H9 (cell line): ENCODE measurements around the gene KIF4A. TPM values are rescaled to one million over a fixed set of nuclear protein-coding genes. Genes with fewer than 3 reads are reported as not detected.

ENCODE experiments used
- DNase-seq: peaks from one replicate; pipeline ENCODE4 v3.0.0-alpha.2; 2017
- H2AFZ ChIP-seq: one replicate; pipeline ENCODE4 v1.6.1; 2013; ENCODE audit warnings: mild to moderate bottlenecking, low read length, control low read depth, moderate library complexity
- H2AK5ac ChIP-seq: 2 replicates; pipeline ENCODE4 v1.6.1; 2013; ENCODE audit warnings: low read length, control low read depth, mixed read lengths; ENCODE audit not compliant: insufficient read length
- H2BK120ac ChIP-seq: one replicate; pipeline ENCODE4 v1.6.1; 2013; ENCODE audit warnings: low read depth, mild to moderate bottlenecking, low read length, control low read depth, inconsistent platforms; ENCODE audit not compliant: poor library complexity, severe bottlenecking
- H2BK12ac ChIP-seq: 2 replicates; pipeline ENCODE4 v1.6.1; 2013; ENCODE audit warnings: low read length, control low read depth, mixed read lengths, low read depth; ENCODE audit not compliant: insufficient read length
- H2BK15ac ChIP-seq: 2 replicates; pipeline ENCODE4 v1.6.1; 2013; ENCODE audit warnings: low read depth, low read length, control low read depth
- H2BK20ac ChIP-seq: one replicate; pipeline ENCODE4 v1.6.1; 2013; ENCODE audit warnings: low read depth, mild to moderate bottlenecking, low read length, control low read depth, inconsistent platforms; ENCODE audit not compliant: poor library complexity, severe bottlenecking
- H2BK5ac ChIP-seq: 2 replicates; pipeline ENCODE4 v1.6.1; 2013; ENCODE audit warnings: low read length, control low read depth, mixed read lengths; ENCODE audit not compliant: insufficient read length
- H3K14ac ChIP-seq: 2 replicates; pipeline ENCODE4 v1.6.1; 2013; ENCODE audit warnings: low read length, control low read depth; ENCODE audit not compliant: insufficient read depth
- H3K18ac ChIP-seq: 2 replicates; pipeline ENCODE4 v1.6.1; 2013; ENCODE audit warnings: low read depth, mild to moderate bottlenecking, mixed read lengths, low read length, control low read depth; ENCODE audit not compliant: insufficient read length
- H3K23ac ChIP-seq: 2 replicates; pipeline ENCODE4 v1.6.1; 2013; ENCODE audit warnings: low read length, control low read depth, mixed read lengths, low read depth; ENCODE audit not compliant: insufficient read length
- H3K23me2 ChIP-seq: 2 replicates; pipeline ENCODE4 v1.6.1; 2013; ENCODE audit warnings: low read depth, mild to moderate bottlenecking, mixed read lengths, low read length, control low read depth; ENCODE audit not compliant: insufficient read length, poor library complexity, severe bottlenecking
- H3K27ac ChIP-seq: 2 replicates; pipeline ENCODE4 v1.5.1; 2013; ENCODE audit warnings: low read length, control low read depth, mixed read lengths, low read depth; ENCODE audit not compliant: insufficient read length
- H3K27me3 ChIP-seq: 2 replicates; pipeline ENCODE4 v1.6.1; 2013; ENCODE audit warnings: low read length, control low read depth, inconsistent platforms; ENCODE audit not compliant: insufficient read depth
- H3K4ac ChIP-seq: 2 replicates; pipeline ENCODE4 v1.6.1; 2013; ENCODE audit warnings: low read depth, mild to moderate bottlenecking, control low read depth, inconsistent platforms, low read length, moderate library complexity
- H3K4me1 ChIP-seq: 2 replicates; pipeline ENCODE4 v1.6.1; 2013; ENCODE audit warnings: low read length, control low read depth, inconsistent platforms; ENCODE audit not compliant: insufficient read depth
- H3K4me2 ChIP-seq: 2 replicates; pipeline ENCODE4 v1.6.1; 2013; ENCODE audit warnings: low read length, control low read depth, mixed read lengths; ENCODE audit not compliant: insufficient read length, insufficient read depth
- H3K56ac ChIP-seq: 2 replicates; pipeline ENCODE4 v1.6.1; 2013; ENCODE audit warnings: low read depth, mild to moderate bottlenecking, mixed read lengths, low read length, control low read depth; ENCODE audit not compliant: insufficient read length
- H3K79me1 ChIP-seq: 2 replicates; pipeline ENCODE4 v1.6.1; 2013; ENCODE audit warnings: low read depth, mild to moderate bottlenecking, moderate library complexity, low read length, control low read depth, inconsistent platforms; ENCODE audit not compliant: insufficient read depth, poor library complexity, severe bottlenecking
- H3K79me2 ChIP-seq: 2 replicates; pipeline ENCODE4 v1.6.1; 2013; ENCODE audit warnings: low read length, control low read depth, inconsistent platforms; ENCODE audit not compliant: insufficient read depth
- H3K9ac ChIP-seq: 2 replicates; pipeline ENCODE4 v1.6.1; 2013; ENCODE audit warnings: low read length, control low read depth, mixed read lengths; ENCODE audit not compliant: insufficient read length; ENCODE audit errors: extremely low read depth
- H3K9me3 ChIP-seq: one replicate; pipeline ENCODE4 v1.6.1; 2013; ENCODE audit warnings: low read depth, low read length, inconsistent platforms; ENCODE audit not compliant: control insufficient read depth
- H3T11ph ChIP-seq: one replicate; pipeline ENCODE4 v1.6.1; 2013; ENCODE audit warnings: mild to moderate bottlenecking, low read length, control low read depth, inconsistent platforms
- H4K20me1 ChIP-seq: one replicate; pipeline ENCODE4 v1.6.1; 2013; ENCODE audit not compliant: control insufficient read depth, insufficient read length, insufficient read depth
- H4K5ac ChIP-seq: 2 replicates; pipeline ENCODE4 v1.6.1; 2013; ENCODE audit warnings: low read depth, mild to moderate bottlenecking, mixed read lengths, low read length, control low read depth; ENCODE audit not compliant: insufficient read length
- H4K8ac ChIP-seq: replicated peaks from 2 replicates; pipeline ENCODE4 v1.6.1; 2013; ENCODE audit warnings: low read length, control low read depth, mixed read lengths, low read depth; ENCODE audit not compliant: insufficient read length
- H4K91ac ChIP-seq: 2 replicates; pipeline ENCODE4 v1.6.1; 2013; ENCODE audit warnings: low read depth, mild to moderate bottlenecking, moderate library complexity, mixed read lengths, low read length, control low read depth; ENCODE audit not compliant: insufficient read length
- H3K27ac Mint-ChIP-seq, 3 experiments: 2 replicates in 2 of 3; 3 replicates in 1 of 3; pipeline ENCODE4 v1.8.0; 2020 to 2021; ENCODE audit warnings: mixed read lengths in 3 of 3, mild to moderate bottlenecking in 1 of 3, moderate library complexity in 1 of 3
- H3K27me3 Mint-ChIP-seq: 2 replicates; pipeline ENCODE4 v1.8.0; 2021; ENCODE audit warnings: low read depth, mild to moderate bottlenecking, moderate library complexity, mixed read lengths
- H3K36me3 Mint-ChIP-seq, 3 experiments: 2 replicates in 2 of 3; 3 replicates in 1 of 3; pipeline ENCODE4 v1.8.0; 2020 to 2021; ENCODE audit warnings: low read depth in 3 of 3, mixed read lengths in 3 of 3; ENCODE audit not compliant: insufficient read depth in 1 of 3
- H3K4me1 Mint-ChIP-seq, 2 experiments: 2 replicates each; pipeline ENCODE4 v1.8.0; 2020; ENCODE audit warnings: mixed read lengths in 2 of 2
- H3K4me3 Mint-ChIP-seq, 2 experiments: 2 replicates in 1 of 2; 3 replicates in 1 of 2; pipeline ENCODE4 v1.8.0; 2020 to 2021; ENCODE audit warnings: mild to moderate bottlenecking in 2 of 2, mixed read lengths in 2 of 2, moderate library complexity in 1 of 2
- H3K9me3 Mint-ChIP-seq, 2 experiments: 2 replicates in 1 of 2; 3 replicates in 1 of 2; pipeline ENCODE4 v1.8.0; 2020; ENCODE audit warnings: mild to moderate bottlenecking in 2 of 2, mixed read lengths in 2 of 2, moderate library complexity in 1 of 2
- WGBS: extraction: QIAGEN DNeasy Blood & Tissue Kit; methylation state at CpG from one replicate; pipeline ENCODE4 v1.1.7; 2013; ENCODE audit warnings: missing lambda C conversion rate, low lambda C conversion rate, mixed read lengths; ENCODE audit not compliant: insufficient read length; ENCODE audit errors: extremely low coverage; 5-methylcytosine and 5-hydroxymethylcytosine counted together
- total RNA-seq: library from RNA; stranded (reverse); gene quantifications from 2 replicates; pipeline ENCODE4 v1.2.1, GENCODE V29; 2021
- TF ChIP-seq, protein P1 (sequence below): fragments of 200-600 bp; sonication (generic); conservative IDR thresholded peaks from 3 replicates; pipeline ENCODE4 v1.8.0; 2021; ENCODE audit warnings: antibody characterized with exemption, mild to moderate bottlenecking

Gene KIF4A
- total RNA-seq, 1 experiment from 2014 or later, result 41.8 TPM

DNA sequence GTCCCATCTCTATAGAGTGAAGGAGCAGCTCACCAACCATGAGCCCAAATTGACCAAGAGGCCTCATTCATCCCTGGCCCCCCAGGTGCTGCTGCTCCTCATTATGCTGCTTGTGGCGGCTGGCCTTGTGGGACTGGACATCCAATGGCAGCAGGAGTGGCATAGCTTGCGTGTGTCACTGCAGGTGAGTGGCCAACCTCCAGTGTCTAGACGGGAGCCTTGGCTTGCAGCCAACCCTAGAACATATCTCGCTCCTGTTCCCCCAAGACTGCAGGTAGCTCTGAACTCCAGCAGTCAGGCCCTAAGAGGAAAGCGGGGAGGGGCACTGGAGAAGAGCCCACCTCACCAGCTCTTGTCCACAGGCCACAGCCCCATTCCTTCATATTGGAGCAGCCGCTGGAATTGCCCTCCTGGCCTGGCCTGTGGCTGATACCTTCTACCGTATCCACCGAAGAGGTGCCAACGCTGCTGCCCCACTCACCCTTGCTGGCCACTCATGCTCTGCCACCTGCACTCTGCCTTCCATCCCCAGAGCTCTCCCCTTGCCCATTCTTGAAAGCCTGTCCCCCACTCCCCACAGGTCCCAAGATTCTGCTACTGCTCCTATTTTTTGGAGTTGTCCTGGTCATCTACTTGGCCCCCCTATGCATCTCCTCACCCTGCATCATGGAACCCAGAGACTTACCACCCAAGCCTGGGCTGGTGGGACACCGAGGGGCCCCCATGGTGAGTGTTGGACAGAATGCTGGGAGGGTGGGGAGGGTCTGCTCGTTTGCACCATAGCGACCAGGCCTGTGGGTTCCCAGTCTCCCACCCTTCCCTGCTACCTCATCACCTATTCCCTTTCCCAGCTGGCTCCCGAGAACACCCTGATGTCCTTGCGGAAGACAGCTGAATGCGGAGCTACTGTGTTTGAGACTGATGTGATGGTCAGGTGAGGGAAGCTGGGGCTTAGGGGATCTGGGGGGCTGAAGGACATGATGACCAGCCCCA is 136.7 kb downstream of the KIF4A start:
- no peak overlapping the region for H3K23ac ChIP-seq
- H2BK5ac ChIP-seq, result no peak overlapping the region
- peaks cover 12% of the 10 kb centered on the region for H3K23me2 ChIP-seq
- H3K9ac ChIP-seq, result no peak overlapping the region
- H2AK5ac ChIP-seq, result no peak overlapping the region
- Mint-ChIP-seq H3K4me3 (no peak overlapping the region), H3K4me1 (peaks cover 14 to 29% of the 10 kb centered on the region in 2 experiments), H3K27me3 (peaks cover 2% of the 10 kb centered on the region), H3K9me3 (peaks cover 74 to 84% of the 10 kb centered on the region in 2 experiments), H3K27ac (no peak overlapping the region), H3K36me3 (peaks cover 25 to 50% (median 49%) of the 10 kb centered on the region in 3 experiments)
- H3K14ac ChIP-seq, result no peak overlapping the region
- H3K4ac ChIP-seq, result no peak overlapping the region
- WGBS, result no CpG with 5 or more reads among the region's 15 CpGs
- no peak overlapping the region for H3K56ac ChIP-seq
- no peaks in the 10 kb centered on the region for H4K20me1 ChIP-seq
- no peaks in the 10 kb centered on the region for H3K79me1 ChIP-seq
- peaks cover 34% of the 10 kb centered on the region for H3K9me3 ChIP-seq
- H3K27ac ChIP-seq, result no peak overlapping the region
- H3K18ac ChIP-seq, result no peak overlapping the region
- no peak overlapping the region for H2BK120ac ChIP-seq
- no peaks in the 10 kb centered on the region for H3K4me1 ChIP-seq
- H3K27me3 ChIP-seq, result no peaks in the 10 kb centered on the region
- H2BK20ac ChIP-seq, result no peak overlapping the region
- H4K91ac ChIP-seq, result no peak overlapping the region
- no peak overlapping the region for H3K4me2 ChIP-seq
- no peak overlapping the region for H2BK12ac ChIP-seq
- no peak for DNase-seq
- H3K79me2 ChIP-seq, result no peaks in the 10 kb centered on the region
- H2BK15ac ChIP-seq, result no peak overlapping the region
- H4K5ac ChIP-seq, result no peak overlapping the region
- H4K8ac ChIP-seq, result no peak overlapping the region
- H2AFZ ChIP-seq, result no peak overlapping the region
- TF ChIP-seq, protein P1, sequence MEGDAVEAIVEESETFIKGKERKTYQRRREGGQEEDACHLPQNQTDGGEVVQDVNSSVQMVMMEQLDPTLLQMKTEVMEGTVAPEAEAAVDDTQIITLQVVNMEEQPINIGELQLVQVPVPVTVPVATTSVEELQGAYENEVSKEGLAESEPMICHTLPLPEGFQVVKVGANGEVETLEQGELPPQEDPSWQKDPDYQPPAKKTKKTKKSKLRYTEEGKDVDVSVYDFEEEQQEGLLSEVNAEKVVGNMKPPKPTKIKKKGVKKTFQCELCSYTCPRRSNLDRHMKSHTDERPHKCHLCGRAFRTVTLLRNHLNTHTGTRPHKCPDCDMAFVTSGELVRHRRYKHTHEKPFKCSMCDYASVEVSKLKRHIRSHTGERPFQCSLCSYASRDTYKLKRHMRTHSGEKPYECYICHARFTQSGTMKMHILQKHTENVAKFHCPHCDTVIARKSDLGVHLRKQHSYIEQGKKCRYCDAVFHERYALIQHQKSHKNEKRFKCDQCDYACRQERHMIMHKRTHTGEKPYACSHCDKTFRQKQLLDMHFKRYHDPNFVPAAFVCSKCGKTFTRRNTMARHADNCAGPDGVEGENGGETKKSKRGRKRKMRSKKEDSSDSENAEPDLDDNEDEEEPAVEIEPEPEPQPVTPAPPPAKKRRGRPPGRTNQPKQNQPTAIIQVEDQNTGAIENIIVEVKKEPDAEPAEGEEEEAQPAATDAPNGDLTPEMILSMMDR, result no peak
- H3T11ph ChIP-seq, result no peak overlapping the region
